Neuronal stem cell (in vitro differentiated cells): ENCODE results near the gene CA11.
A peak's percentile ranks its signal among the peaks of the same experiment; 100 is the strongest.

Experiments used
- DNase-seq: peaks from one replicate; pipeline ENCODE4 v3.0.0-alpha.2; 2013; ENCODE audit warnings: low spot score
- H2AFZ ChIP-seq: one replicate; pipeline ENCODE4 v1.6.1; 2013; ENCODE audit warnings: mild to moderate bottlenecking, low read length, inconsistent platforms
- H2AK5ac ChIP-seq: 2 replicates; pipeline ENCODE4 v1.6.1; 2013; ENCODE audit warnings: low read depth, mild to moderate bottlenecking, inconsistent platforms, low read length, moderate library complexity, mixed read lengths
- H2BK120ac ChIP-seq: 2 replicates; pipeline ENCODE4 v1.6.1; 2013; ENCODE audit warnings: low read depth, mild to moderate bottlenecking, inconsistent platforms, low read length, moderate library complexity, mixed read lengths
- H2BK12ac ChIP-seq: one replicate; pipeline ENCODE4 v1.6.1; 2013; ENCODE audit warnings: low read length, inconsistent platforms
- H2BK15ac ChIP-seq: 2 replicates; pipeline ENCODE4 v1.6.1; 2013; ENCODE audit warnings: mild to moderate bottlenecking, low read length, inconsistent platforms, mixed read lengths
- H2BK5ac ChIP-seq: one replicate; pipeline ENCODE4 v1.6.1; 2013; ENCODE audit warnings: inconsistent platforms, mild to moderate bottlenecking, low read length, moderate library complexity
- H3K14ac ChIP-seq: one replicate; pipeline ENCODE4 v1.6.1; 2013; ENCODE audit warnings: low read length, inconsistent platforms
- H3K18ac ChIP-seq: 2 replicates; pipeline ENCODE4 v1.6.1; 2013; ENCODE audit warnings: low read length, inconsistent platforms
- H3K23ac ChIP-seq: 2 replicates; pipeline ENCODE4 v1.6.1; 2013; ENCODE audit warnings: low read depth, mild to moderate bottlenecking, mixed read lengths, low read length, inconsistent platforms; ENCODE audit not compliant: poor library complexity
- H3K27ac ChIP-seq: replicated peaks from 3 replicates; pipeline ENCODE4 v1.5.1; 2013; ENCODE audit warnings: low read length, inconsistent platforms
- H3K27me3 ChIP-seq, 3 experiments: 2 replicates each; pipeline ENCODE4 v1.6.1; 2013; ENCODE audit warnings: low read length in 3 of 3, mild to moderate bottlenecking in 2 of 3, inconsistent platforms in 1 of 3, low read depth in 1 of 3, mixed read lengths in 1 of 3, moderate library complexity in 1 of 3; ENCODE audit not compliant: control insufficient read depth in 3 of 3, insufficient read depth in 3 of 3
- H3K36me3 ChIP-seq, 2 donors: replicated peaks in 1 of 2; 2 replicates each; pipeline ENCODE4 v1.6.1; 2013; ENCODE audit warnings: low read length in 2 of 2; ENCODE audit not compliant: control insufficient read depth in 2 of 2, insufficient read depth in 2 of 2
- H3K4ac ChIP-seq: 2 replicates; pipeline ENCODE4 v1.6.1; 2013; ENCODE audit warnings: inconsistent platforms, mild to moderate bottlenecking, low read length, moderate library complexity
- H3K4me1 ChIP-seq, 2 donors: 1 replicate in 1 of 2; 2 replicates in 1 of 2; pipeline ENCODE4 v1.6.1; 2013; ENCODE audit warnings: low read length in 2 of 2, low read depth in 1 of 2; ENCODE audit not compliant: control insufficient read depth in 2 of 2, insufficient read depth in 1 of 2
- H3K4me2 ChIP-seq: one replicate; pipeline ENCODE4 v1.6.1; 2013; ENCODE audit warnings: mild to moderate bottlenecking, low read length, inconsistent platforms; ENCODE audit not compliant: insufficient read depth, poor library complexity, severe bottlenecking
- H3K4me3 ChIP-seq, 2 donors: 2 replicates each; pipeline ENCODE4 v1.5.1; 2013; ENCODE audit warnings: low read length in 2 of 2, mild to moderate bottlenecking in 2 of 2, inconsistent platforms in 1 of 2, moderate library complexity in 1 of 2
- H3K79me1 ChIP-seq: one replicate; pipeline ENCODE4 v1.6.1; 2013; ENCODE audit warnings: low read depth, mild to moderate bottlenecking, inconsistent platforms, low read length, moderate library complexity
- H3K9ac ChIP-seq: one replicate; pipeline ENCODE4 v1.6.1; 2013; ENCODE audit warnings: mild to moderate bottlenecking, low read depth, low read length, inconsistent platforms; ENCODE audit not compliant: poor library complexity
- H3K9me3 ChIP-seq, 2 donors: replicated peaks in 1 of 2; 2 replicates each; pipeline versions ENCODE3 to v1.6.1; 2013; ENCODE audit warnings: low read length in 2 of 2, mild to moderate bottlenecking in 2 of 2, inconsistent platforms in 1 of 2, low read depth in 1 of 2, mixed read lengths in 1 of 2, moderate library complexity in 1 of 2; ENCODE audit not compliant: control insufficient read depth in 2 of 2, insufficient read depth in 1 of 2
- H4K8ac ChIP-seq: one replicate; pipeline ENCODE4 v1.6.1; 2013; ENCODE audit warnings: low read depth, mild to moderate bottlenecking, inconsistent platforms, low read length, moderate library complexity
- H4K91ac ChIP-seq: one replicate; pipeline ENCODE4 v1.6.1; 2013; ENCODE audit warnings: low read length, low read depth, mild to moderate bottlenecking, inconsistent platforms; ENCODE audit not compliant: poor library complexity
- WGBS, 2 donors: extraction: QIAGEN DNeasy Blood & Tissue Kit; methylation state at CpG; one replicate each; pipeline ENCODE4 v1.1.7; 2013; ENCODE audit warnings: missing lambda C conversion rate in 2 of 2, mixed read lengths in 1 of 2; ENCODE audit not compliant: insufficient read length in 2 of 2, insufficient replicate concordance in 1 of 2; ENCODE audit errors: extremely low coverage in 2 of 2; 5-methylcytosine and 5-hydroxymethylcytosine counted together

CA11 gene

DNA sequence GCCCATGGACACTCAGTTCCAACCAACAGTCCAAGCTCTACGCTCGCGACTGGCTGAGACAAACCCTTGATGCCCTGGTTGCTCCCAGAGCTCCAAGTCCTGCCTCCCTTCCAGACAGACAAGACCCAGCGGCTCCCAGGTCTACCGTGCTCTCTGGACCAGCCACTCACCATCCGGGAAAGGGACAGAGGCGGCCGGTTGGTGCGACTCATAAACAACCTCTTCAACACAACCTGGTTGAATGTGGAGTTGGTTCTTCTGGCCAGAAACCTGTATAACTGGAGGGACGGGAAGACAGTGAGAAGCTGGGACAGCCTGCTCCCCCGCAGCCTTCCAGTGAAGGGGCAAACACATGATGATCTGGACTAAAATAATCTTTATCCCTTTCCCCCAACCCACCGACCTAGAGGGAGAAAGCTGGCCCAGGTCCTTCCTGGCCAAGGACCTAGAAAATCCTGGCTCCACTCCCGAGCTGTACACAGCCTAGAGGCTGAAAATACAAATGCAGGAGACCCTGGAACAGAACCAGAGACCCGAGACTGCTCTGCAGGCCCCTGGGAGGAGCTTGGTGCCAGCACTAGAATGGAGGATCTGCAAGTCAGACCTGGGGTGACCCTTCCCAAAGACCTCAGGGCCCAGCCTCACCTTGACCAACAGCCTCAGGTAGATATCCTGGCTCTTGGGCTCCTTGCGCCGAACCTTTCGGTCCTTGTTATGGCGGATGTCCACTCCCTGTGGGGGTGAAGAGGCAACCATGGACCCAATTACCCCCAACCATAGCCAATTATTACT is 28.6 kb downstream of the CA11 start:
- Histone ChIP-seq H3K79me1 (peaks cover 12% of the 10 kb centered on the region), H3K27ac (no peak overlapping the region), H2BK15ac (no peak overlapping the region), H2BK5ac (peak overlapping the region; percentile 32), H3K27me3 (no peaks in the 10 kb centered on the region), H4K91ac (no peak overlapping the region), H3K9ac (peak overlapping the region; percentile 17), H3K14ac (no peak overlapping the region), H3K4me3 (peak overlapping the region; percentile 58 to 80), H2AK5ac (no peak overlapping the region), H3K9me3 (no peaks in the 10 kb centered on the region), H3K18ac (no peak overlapping the region), H4K8ac (no peak overlapping the region), H3K23ac (no peak overlapping the region), H3K4me1 (peaks cover 8 to 27% of the 10 kb centered on the region in 2 donors), H3K36me3 (peaks cover 27 to 35% of the 10 kb centered on the region in 2 donors), H3K4me2 (peak overlapping the region; percentile 83), H2AFZ (no peak overlapping the region), H2BK12ac (no peak overlapping the region), H3K4ac (no peak overlapping the region), H2BK120ac (no peak overlapping the region)
- WGBS, 2 donors, result no CpG with 5 or more reads among the region's 18 CpGs
- no peak for DNase-seq

DNA sequence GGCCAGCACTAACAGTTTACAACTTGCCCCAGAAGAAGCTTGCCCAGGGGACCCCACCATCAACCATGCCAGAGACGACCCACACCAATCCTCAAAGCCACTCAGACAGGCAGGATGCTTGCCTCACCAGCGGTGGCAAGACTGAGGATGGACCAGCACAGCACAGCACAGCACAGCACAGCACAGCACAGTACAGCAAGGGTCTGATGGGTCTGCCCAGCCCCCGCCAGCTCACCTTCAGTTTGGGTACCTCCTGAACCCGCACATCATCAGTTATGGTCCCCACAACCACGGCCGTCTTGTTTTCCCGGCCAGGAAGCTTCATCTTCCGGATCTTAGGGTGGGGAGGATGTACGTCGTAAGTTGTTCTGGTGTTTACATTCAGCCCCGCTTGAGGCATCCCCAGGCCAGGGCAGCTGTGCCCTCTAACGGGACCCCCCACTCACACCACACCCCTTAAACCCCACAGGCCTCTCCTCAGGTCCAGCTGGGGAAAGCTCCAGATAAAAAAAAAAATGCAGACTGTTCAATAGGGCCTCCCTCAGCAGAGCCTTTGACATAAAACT is 29.4 kb downstream of the CA11 start:
- Histone ChIP-seq H3K4me2 (no peak overlapping the region), H3K9me3 (no peaks in the 10 kb centered on the region), H3K4me1 (peaks cover 8 to 27% of the 10 kb centered on the region in 2 donors), H3K23ac (no peak overlapping the region), H4K8ac (no peak overlapping the region), H2BK12ac (no peak overlapping the region), H3K14ac (no peak overlapping the region), H3K27me3 (no peaks in the 10 kb centered on the region), H3K27ac (no peak overlapping the region), H2BK5ac (peak overlapping the region; percentile 84), H3K18ac (no peak overlapping the region), H2BK15ac (no peak overlapping the region), H3K4ac (no peak overlapping the region), H4K91ac (no peak overlapping the region), H3K9ac (no peak overlapping the region), H3K36me3 (peaks cover 27 to 34% of the 10 kb centered on the region in 2 donors), H3K4me3 (peak overlapping the region in 1 of 2 donors; percentile 27), H2AK5ac (no peak overlapping the region), H2AFZ (no peak overlapping the region), H3K79me1 (peaks cover 12% of the 10 kb centered on the region), H2BK120ac (no peak overlapping the region)
- WGBS, 2 donors, result no CpG with 5 or more reads among the region's 12 CpGs
- DNase-seq, result no peak

DNA sequence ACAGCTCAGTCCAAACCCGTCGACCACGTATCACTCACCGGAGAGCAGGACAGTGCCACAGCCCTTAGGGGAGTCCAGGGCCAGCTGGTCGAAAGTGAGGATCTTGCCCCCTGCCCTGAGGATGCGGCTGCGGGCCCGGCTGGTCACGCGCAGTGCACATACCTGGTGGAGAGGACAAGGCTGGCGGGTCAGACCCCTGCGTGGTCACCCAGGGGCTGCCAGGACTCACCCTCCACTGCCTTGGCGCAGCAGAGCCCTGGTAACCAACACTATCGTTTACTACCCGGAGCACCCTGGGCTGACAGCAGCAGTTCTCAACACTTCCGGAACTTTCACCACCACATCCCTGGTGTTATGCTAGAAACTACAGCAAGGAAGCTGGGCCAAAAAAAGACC is 29.9 kb downstream of the CA11 start:
- peak overlapping the region; percentile 67 for H3K23ac ChIP-seq
- H2BK12ac ChIP-seq, result no peak overlapping the region
- WGBS, 2 donors, result no CpG with 5 or more reads among the region's 16 CpGs
- no peak overlapping the region for H3K4me3 ChIP-seq
- no peak overlapping the region for H3K27ac ChIP-seq
- H2BK120ac ChIP-seq, result no peak overlapping the region
- H3K36me3 ChIP-seq, result peaks cover 27 to 34% of the 10 kb centered on the region in 2 donors
- no peak overlapping the region for H2AFZ ChIP-seq
- H3K18ac ChIP-seq, result no peak overlapping the region
- DNase-seq, result no peak
- H3K4ac ChIP-seq, result no peak overlapping the region
- H4K91ac ChIP-seq, result no peak overlapping the region
- H3K14ac ChIP-seq, result no peak overlapping the region
- peaks cover 8 to 27% of the 10 kb centered on the region in 2 donors for H3K4me1 ChIP-seq
- no peak overlapping the region for H4K8ac ChIP-seq
- H3K9me3 ChIP-seq, result no peaks in the 10 kb centered on the region
- H3K79me1 ChIP-seq, result peaks cover 12% of the 10 kb centered on the region
- H3K4me2 ChIP-seq, result no peak overlapping the region
- peak overlapping the region; percentile 84 for H2BK5ac ChIP-seq
- no peaks in the 10 kb centered on the region for H3K27me3 ChIP-seq
- no peak overlapping the region for H2BK15ac ChIP-seq
- H3K9ac ChIP-seq, result peak overlapping the region; percentile 72
- H2AK5ac ChIP-seq, result no peak overlapping the region

DNA sequence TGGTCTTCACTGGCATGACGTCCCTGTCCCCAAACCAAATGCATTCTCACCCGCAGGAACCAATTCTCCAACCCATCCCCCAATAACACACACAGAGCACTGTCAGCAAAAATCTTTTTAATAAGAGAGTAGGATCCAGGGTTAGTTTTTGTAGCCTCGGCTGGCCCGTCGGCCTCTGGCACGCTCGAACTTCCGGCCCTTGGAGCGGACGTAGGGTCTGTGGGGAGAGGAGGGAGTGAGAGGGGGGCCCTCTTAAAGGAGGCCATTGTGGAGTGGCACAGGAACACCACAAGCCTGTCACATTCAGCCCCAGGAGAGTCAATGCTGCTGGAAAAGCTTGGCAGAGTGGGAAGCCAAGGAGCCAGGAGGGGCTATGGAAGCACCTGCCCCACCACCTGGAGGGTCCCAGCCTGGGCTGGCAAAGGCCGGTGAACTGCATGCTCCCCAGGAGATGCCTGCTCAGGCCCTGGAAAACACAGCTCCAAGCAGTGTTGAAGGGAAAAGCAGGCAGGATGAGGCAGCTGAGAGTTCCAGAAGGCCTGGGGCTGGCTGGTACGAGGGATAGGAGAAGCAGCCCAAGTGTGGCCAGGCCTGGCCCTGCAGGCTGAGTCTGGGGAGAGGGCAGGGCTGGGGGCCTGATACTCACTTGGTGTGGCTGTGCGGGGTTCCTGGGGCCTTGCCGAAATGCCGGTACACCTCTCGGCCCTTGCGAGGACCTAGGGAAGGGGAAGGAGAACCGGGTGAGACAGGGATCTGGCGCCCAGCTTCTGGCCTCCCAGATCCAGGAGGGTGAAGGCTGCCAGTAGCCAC is 30.6 kb downstream of the CA11 start:
- H3K9ac ChIP-seq, result peak overlapping the region; percentile 72
- peak overlapping the region; percentile 52 for H3K18ac ChIP-seq
- DNase-seq, result no peak
- H2AK5ac ChIP-seq, result peak overlapping the region; percentile 97
- H3K4ac ChIP-seq, result no peak overlapping the region
- H4K91ac ChIP-seq, result no peak overlapping the region
- H2BK5ac ChIP-seq, result peak overlapping the region; percentile 84
- H3K4me3 ChIP-seq, result no peak overlapping the region
- H2BK120ac ChIP-seq, result no peak overlapping the region
- H3K4me2 ChIP-seq, result no peak overlapping the region
- H3K36me3 ChIP-seq, result peaks cover 27 to 34% of the 10 kb centered on the region in 2 donors
- H3K4me1 ChIP-seq, result peaks cover 8 to 27% of the 10 kb centered on the region in 2 donors
- no peak overlapping the region for H4K8ac ChIP-seq
- no peak overlapping the region for H2BK12ac ChIP-seq
- H3K79me1 ChIP-seq, result peaks cover 12% of the 10 kb centered on the region
- H3K27me3 ChIP-seq, result no peaks in the 10 kb centered on the region
- H3K27ac ChIP-seq, result peak overlapping the region; percentile 81
- H3K14ac ChIP-seq, result no peak overlapping the region
- no peaks in the 10 kb centered on the region for H3K9me3 ChIP-seq
- WGBS, 2 donors, result no CpG with 5 or more reads among the region's 19 CpGs
- H3K23ac ChIP-seq, result peak overlapping the region; percentile 67
- no peak overlapping the region for H2BK15ac ChIP-seq
- H2AFZ ChIP-seq, result no peak overlapping the region
